HEK293T (cell line): ENCODE measurements around the gene SLC35E4.

Source experiments
- ARNT ChIP-seq: fragments of 450-650 bp; IDR thresholded peaks from 2 replicates; pipeline ENCODE4 v1.6.1; 2017; ENCODE audit warnings: mild to moderate bottlenecking
- NFRKB ChIP-seq: fragments of 450-650 bp; IDR thresholded peaks from 2 replicates; pipeline ENCODE4 v1.6.1; 2016; ENCODE audit warnings: mild to moderate bottlenecking, moderate library complexity
- SP1 ChIP-seq: fragments of 450-650 bp; IDR thresholded peaks from 2 replicates; pipeline ENCODE4 v1.6.1; 2017

- TF ChIP-seq NFRKB, result no peak
- TF ChIP-seq ARNT, result no peak
- no peak for TF ChIP-seq SP1
These were observed 28.2 kb upstream of the SLC35E4 start for GRCh38 chr22:30607300-30607930.
